GM21515 (cell line): Measurements from ENCODE around the gene MAX.

ENCODE experiments used
- ATAC-seq: cut with Tn5 transposase; IDR thresholded peaks from one replicate; pipeline ENCODE4 v1.9.1; 2021; ENCODE audit not compliant: unreplicated experiment

The MAX gene

GRCh38 chr14:65102441-65103149, at the start of gene MAX:
Gene MAX, minus strand, starts transcription at chr14:65102517. Its CDS starts 178 bp downstream, at chr14:65102339.
- ATAC-seq = peak; percentile 81

- ATAC-seq = no peak
Measured at GRCh38 chr14:65151609-65151956, 49.3 kb upstream of the MAX start.

- no peak for ATAC-seq
Measured at GRCh38 chr14:65150898-65151608, 48.7 kb upstream of the MAX start.

GRCh38 chr14:65149116-65149515, 46.8 kb upstream of the MAX start:
- no peak for ATAC-seq

- no peak for ATAC-seq
Measured at GRCh38 chr14:65144170-65144569, 41.9 kb upstream of the MAX start.

- no peak for ATAC-seq
Measured at GRCh38 chr14:65142914-65143625, 40.8 kb upstream of the MAX start.

GRCh38 chr14:65142429-65142828, 40.1 kb upstream of the MAX start:
- ATAC-seq = no peak

- ATAC-seq = no peak
Measured at GRCh38 chr14:65141523-65141922, 39.2 kb upstream of the MAX start.

GRCh38 chr14:65137648-65138307, 35.5 kb upstream of the MAX start:
- no peak for ATAC-seq

- ATAC-seq = no peak
Measured at GRCh38 chr14:65134651-65135579, 32.6 kb upstream of the MAX start.

- no peak for ATAC-seq
Measured at GRCh38 chr14:65132855-65133254, 30.5 kb upstream of the MAX start.

GRCh38 chr14:65131301-65131701, 29.0 kb upstream of the MAX start:
- no peak for ATAC-seq

GRCh38 chr14:65128096-65128495, 25.8 kb upstream of the MAX start:
- ATAC-seq = no peak

- ATAC-seq = no peak
Measured at GRCh38 chr14:65117769-65118745, 15.7 kb upstream of the MAX start.

GRCh38 chr14:65115615-65116014, 13.3 kb upstream of the MAX start:
- no peak for ATAC-seq

GRCh38 chr14:65110525-65110924, 8.2 kb upstream of the MAX start:
- ATAC-seq = no peak

- no peak for ATAC-seq
Measured at GRCh38 chr14:65109357-65109756, 7.0 kb upstream of the MAX start.

- ATAC-seq = no peak
Measured at GRCh38 chr14:65107200-65107599, 4.9 kb upstream of the MAX start.

GRCh38 chr14:65106736-65107135, 4.4 kb upstream of the MAX start:
- no peak for ATAC-seq
